Activated T-cell treated with anti-CD3 and anti-CD28 coated beads for 24 hours (primary cell): ENCODE data around the gene TENM4.
A peak's percentile ranks its signal among the peaks of the same experiment; 100 is the strongest.

Experiments
- DNase-seq: peaks from one replicate; pipeline ENCODE4 v3.0.0-alpha.2; 2020; ENCODE audit warnings: low read depth

Gene TENM4

DNA sequence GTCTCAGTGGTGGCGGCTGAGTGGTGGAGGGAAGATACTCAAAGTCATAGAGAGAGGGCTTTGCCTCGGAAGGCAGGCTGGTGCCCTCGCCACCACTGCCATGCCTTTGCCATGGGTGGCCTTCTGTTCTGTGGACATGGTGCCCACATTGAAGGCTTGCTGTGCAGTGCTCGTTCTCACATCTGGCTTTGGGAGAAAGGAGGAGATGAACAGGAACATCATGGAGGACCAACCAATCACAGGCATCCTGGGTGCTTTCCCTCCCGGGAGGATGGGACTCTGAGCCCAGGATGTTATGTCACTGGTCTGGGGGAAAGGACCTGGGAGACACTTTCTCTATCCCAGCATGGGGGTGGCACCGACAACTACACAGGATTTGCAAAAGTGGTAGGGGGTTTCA is 783.8 kb downstream of the TENM4 start:
- no peak for DNase-seq

DNA sequence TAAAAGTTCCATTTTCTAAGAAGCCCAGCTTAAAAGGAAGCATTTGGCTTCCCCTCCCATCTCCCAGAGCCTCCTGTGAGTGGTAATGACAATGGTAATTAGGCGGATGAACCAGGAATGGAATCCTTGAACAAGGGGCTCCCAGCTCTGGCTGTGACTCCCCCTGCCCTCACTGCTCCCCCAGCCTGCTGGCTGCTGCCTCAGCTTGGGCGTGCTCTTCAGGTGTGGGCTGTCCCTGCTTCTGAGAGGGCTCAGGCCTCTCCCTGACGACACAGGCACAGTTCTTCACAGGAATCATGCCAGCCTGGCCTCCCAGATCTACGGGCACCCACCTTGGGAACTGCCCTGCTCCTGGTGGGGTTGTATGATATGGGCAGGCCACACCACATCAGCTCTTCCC is 784.5 kb downstream of the TENM4 start:
- DNase-seq: no peak

DNA sequence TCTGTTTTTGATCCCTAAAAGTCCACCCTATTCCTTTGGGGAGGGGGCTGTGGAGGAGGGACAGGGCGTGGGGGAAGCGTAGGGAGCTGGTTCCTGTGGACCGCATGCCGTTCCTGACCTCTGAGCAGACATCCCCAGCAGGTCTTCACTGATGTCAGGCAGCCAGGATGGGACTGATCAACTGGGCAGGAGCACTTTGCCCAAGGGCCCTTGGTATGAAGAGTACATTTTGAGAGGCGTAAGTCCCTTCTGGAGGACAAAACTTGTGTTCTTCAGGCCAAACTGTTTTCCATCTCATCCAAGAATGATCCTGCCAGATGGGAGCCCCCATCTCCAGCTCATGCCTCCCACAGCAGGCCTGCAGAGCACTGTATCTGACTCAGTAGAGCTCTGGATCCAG is 785.3 kb downstream of the TENM4 start:
- no peak for DNase-seq

DNA sequence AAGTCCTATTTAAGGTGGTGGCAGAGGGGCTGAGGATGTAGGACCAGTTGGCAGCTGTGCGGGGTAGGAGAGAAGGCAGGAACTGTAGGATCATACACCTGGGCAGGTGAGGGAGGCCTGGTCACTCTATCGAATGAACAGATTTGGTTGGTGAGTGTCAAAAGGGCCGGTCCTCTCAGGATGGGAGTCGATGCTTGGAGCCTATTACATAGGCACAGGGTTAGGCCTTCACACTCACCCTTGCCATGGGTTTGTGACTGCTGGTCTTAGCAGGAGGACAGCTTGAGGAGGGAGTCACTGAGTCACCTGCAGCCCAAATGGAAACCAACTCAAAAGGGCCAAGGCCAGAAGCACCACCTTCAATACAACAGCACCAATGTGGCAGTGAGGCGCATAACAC is 786.0 kb downstream of the TENM4 start:
- no peak for DNase-seq

DNA sequence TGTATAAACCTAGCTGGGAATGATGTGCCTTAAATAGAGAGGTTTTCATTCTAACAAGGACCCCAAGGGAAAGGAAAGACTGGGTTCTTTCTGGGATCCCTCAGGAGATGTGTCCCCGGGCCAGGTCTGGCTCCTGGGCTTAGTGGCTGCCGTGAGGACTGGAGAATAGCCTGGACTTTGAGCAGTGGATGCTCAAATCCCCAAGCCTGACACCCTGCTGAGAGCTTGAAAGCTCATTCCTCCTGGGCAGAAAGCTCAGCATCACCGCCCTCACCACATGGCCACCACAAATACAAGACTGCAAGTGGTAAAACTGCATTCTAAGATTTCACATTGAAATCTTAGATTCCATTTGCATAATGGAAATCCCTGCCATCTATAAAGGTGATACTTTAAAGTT is 786.8 kb downstream of the TENM4 start:
- no peak for DNase-seq

DNA sequence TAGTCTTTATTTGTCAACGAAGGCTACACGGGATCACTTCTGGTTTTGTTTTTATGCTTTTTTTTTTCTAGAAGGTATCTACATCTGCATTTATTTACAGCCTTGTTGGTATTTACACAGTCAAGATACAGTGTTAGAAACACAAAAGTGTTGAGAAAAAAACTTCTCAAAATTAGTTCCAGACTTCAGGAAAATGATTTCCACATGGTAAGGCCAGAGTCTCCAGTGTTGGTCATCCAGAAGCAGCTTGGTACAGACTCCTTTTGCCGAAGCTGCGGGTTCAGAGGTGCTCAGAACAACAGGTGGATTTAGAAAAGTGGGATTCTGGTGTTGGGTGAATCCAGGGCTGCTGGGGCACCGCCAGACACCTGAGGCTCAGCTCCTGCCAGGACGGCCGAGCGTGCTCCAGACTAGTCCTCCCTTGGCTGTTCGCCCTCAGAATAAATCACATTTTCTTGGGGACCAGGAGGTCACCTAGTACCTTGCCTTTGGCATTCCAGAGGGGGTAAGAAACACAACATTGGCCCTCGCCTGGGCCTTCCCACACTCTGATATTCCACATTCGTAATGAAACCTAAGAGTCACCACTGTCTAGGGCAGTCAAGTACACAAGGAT is 787.4 kb downstream of the TENM4 start:
- DNase-seq: no peak

DNA sequence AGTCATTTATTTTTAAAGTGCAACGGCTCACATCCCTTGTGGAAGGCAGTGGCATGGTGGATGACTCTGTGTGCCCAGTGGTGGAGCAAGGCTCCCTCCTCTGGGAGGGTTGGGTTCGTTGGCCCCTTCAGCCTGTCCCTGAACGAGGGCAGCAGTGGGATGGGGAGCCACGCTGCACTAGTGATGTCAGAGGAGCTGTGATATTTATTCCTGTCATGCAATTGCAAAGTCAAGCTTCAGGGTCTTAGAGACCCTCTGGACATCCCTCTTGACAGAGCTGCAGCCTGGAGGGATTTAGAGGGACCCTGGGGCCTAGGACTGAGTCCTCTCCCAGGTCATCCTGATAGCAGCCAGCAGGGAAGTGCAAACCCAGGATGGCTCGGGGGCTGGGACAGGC is 788.0 kb downstream of the TENM4 start:
- no peak for DNase-seq

DNA sequence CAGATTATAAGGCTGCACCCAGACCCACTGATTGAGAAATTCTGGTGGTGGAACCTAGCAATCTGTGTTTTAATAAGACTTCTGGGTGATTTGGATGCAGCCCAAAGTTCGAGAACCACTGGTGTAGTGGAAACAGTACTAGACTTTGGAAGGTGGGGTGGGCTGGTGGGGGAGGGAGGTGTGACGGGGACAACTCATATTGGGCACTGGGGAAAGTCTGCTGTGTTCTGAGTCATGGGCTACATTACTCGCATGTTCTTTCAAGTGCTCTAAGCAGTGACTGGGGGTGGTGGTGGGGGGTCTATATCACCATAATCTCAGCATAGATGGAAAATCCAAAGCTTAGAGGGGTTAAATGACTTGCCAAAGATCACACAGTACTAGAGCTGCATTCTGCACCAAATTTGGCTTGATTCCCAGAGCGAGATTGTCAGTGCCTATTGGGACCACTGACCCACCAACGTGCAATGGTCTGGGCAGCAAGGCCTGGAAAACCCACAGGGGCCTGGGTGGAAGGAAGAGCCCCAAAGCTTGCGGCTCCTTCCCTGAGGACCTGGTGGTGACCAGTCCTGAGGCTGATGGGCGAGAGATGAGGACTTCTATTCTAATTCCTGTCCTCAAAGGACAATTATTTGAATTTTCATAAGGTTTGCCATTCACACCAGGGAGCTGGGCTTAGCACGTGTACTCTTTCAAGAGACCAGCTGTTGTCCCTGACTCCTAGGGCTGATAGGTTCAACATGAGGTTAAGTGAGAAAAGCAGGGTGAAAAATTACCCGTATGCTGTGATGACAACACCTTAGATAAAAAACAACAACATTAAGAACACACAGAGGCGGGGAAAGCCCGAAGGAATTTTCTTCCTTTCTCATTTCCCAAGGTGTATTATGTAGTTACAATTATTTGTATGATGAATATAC is 788.6 kb downstream of the TENM4 start:
- peak; percentile 35 for DNase-seq

DNA sequence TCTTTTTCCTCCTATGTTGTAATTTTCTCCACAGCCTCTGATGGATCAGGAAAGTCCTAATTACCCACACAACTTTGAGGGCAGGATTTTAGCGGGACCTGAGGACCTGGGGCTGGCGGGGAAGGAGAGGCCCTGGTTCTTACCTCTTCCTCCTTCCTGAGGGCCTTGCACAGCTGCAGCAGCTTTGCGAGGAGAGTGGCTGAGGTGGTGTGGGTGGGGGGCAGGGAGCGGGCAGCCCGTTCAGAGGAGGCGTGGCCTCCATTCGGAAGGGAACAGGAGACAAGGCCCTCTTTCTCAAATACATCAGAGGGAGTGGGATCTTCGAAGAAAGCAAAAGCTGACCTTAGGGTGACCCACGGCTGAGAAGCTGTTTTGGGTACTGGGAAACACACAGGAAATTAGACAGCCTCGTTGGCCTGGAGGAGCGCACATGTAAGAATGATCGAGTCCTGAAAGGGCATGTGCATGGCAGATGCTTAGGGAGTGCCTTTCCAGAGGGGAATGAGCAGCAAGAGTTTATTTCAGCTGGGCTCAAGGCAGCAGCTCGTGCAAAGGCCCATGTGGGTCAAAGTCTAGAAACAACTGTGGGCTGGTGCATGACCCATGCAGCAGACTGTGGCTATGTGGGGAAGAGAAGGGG is 789.6 kb downstream of the TENM4 start:
- no peak for DNase-seq

DNA sequence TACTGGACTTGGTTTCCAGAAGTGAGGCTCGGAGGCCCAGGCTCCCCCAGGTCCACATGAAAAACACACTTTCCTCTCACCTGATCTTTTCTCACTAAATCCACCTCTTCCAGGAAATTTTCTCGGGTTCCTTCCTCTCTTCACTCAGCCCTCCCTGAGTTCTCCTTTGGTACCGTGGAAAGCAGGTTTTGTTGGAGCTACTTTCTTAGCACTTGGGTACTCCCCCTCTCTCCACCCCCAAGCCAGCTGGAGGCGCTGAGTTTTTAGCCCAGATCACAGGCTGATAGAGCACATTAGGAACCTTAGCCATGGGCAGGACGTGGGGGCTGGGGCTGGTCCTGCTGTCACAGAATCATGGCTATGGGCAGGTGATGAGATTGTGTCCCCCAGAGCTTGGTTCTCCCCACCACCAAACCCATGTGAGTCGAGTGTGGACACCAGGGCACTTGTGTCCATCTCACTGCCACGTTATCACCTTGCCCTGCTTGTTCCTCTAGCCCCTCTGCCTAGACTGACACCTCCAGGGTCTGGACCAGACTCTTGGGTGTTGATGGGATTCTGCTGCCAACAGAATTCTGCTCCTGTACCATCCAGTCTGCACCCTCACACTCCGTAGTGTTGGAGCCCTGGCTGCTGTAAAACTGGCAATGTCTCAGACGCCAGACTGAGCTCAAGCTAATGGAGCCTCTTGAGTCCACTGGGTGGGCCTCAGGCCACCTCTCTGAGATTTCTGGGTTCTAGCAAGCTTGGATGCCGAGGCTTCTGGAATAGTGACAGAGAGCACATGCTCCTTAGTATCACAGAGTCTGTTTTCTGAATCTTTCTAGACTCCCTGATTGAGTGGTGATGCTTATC is 791.2 kb downstream of the TENM4 start:
- DNase-seq: no peak

DNA sequence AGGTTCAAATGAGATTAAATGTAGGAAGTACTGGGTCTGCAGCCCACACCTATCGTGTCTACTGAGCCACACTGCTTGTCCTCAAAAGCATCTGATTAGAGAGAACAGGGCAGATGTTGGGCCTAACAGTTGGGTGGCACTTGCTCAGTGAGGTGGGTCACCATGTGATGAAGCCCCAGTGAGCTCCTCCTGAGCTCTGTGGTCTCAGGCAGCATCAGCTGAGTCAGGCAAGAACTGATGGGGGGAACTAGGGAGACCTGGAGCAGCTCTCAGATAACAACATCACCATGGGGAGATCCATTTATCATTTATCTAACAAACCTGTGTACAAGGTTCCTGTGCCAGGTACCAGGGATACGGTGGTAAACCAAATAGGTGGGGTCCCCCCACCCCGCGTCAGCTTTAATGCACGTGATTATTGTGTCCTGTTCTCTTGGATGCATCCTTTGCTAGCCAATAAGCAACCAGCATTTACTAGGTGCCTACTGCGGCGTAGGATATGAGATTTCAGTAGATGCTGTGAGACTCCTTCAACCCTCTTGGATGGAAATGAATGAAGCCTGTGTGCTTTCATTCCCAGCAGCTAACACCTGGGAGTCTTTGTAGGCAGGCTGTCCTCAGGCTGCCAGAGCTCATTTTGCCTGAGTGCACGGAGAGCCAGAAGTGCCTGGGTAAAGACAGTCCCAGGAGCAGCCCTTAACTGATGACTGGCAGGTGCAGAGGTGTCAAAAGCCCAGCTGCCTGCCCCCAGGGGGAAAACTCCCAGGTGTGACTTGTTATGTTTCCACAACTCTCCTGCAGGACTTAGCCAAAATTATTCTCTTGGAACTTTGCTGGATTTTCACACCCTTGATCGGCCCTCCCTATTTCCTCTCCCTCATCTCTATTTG is 792.6 kb downstream of the TENM4 start:
- no peak for DNase-seq

DNA sequence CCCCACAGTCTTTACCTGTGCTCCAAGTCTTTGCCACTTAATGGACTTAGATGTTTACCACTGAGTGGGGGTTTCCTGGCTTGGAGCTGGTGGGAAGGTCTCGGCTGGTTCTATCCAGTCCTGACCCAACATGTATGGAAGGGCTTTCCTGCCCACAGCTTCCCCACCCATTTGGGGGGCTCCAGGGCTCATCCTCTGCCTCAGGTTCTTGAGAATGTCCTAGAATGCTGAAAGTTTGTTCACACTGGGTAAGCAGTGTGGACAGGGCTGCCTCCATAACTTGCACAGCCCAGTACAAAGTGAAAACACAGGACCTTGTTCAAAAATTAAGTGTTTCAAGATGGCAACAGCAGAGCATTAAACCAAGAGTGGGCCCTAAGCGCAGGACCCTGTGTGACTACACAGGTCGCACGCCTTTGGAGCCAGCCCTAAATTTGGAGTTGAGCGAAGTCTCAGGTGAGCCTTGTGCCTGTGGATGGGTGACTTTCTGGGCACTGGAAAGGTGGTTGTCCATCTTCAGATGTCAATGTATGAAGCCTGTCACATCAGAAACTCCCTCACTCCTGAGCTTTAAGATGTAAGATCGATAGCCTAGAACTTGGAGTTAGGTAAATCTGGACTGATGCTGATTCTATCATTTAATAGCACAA is 793.4 kb downstream of the TENM4 start:
- DNase-seq: no peak

DNA sequence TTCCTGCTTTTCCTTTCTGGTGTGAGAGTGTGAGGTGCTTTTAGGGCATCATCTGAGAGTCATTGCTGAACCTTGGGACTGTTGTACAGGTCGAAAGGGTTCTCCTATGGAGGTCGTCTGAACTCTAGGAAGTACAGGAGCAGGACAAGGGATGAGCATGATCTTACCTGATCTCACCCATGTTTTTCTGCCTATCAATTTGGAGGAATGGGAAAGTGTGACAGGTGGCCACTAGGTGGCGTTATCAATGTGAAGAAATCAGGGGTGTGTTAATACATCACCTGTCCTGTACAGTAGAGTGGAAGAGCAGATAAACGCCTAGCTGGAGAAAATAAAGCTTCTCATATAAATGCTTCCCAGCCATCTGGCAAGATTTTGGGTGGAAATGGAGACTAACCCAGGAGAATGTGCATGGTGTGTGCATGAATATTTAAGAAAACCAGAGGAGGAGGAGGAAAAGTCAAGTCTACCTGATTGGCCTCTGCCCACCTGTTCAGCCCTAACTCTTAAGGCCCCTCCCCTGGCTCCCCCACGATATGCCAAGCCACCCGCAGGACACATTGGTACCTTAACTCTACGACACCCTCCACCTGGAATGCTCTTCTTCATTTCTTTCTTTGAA is 794.2 kb downstream of the TENM4 start:
- DNase-seq: peak; percentile 41

DNA sequence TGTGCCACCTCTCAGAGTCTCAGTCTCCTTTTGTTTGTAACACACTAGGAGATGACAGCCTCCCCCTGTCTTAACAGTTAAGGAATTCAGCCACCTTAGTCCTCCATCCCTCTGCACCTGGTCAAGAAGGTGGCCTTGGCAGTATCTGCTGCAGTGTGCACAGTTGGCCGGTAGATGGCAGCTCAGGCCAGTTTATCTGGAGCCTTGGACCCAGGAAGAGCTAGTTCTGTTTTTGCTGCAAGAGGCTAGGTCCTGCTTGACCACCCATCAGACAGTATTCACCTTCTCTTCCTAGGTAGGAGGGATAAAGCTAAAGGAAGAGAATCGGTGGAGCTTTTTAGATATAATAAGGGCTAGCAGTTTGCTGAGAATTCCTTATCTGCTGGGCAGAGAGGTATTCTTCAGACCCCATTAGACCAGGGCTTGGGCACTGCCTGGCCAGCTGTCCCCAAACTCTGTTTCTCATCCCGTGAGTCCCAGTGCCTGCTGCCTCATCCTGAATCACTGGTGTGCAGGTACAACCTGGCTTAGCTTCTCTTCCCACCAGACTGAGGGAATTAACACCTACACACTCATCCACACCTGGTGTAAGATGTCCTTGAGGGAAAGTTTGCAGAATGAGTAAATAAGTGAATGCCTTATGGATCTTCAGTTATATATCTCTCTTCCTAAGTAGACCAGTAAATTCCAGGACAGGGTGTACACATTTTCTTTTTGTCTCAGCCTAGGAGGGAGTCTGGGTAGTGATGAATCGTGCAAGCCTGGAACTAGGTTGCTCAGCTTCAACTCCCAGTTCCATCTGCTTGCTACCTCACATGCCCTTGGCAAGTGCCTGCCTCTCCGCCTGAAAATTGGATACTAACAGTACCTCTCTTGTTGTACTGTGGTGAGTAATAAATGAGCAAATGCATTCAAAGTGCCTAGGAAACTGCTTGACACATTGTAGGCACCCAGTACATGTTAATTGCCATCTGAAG is 795.3 kb downstream of the TENM4 start:
- DNase-seq: peak; percentile 38

DNA sequence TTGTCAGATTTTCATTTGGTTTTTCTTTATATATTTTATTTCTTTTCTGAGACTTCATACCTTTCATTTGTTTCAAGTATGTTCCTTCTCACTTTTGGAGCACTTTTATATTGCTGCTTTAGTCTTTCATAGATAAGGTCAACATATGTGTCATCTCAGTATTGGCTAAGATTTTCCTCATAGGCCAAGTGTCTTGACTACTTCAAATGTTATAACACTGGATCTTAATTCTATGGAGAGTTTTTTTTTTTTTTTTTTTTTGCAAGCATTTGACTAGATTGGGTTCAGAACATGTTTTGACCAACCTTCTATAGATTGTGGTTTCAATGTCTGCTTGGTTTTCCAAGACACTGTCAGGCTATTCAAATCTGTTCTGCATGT is 797.2 kb downstream of the TENM4 start:
- DNase-seq: no peak

DNA sequence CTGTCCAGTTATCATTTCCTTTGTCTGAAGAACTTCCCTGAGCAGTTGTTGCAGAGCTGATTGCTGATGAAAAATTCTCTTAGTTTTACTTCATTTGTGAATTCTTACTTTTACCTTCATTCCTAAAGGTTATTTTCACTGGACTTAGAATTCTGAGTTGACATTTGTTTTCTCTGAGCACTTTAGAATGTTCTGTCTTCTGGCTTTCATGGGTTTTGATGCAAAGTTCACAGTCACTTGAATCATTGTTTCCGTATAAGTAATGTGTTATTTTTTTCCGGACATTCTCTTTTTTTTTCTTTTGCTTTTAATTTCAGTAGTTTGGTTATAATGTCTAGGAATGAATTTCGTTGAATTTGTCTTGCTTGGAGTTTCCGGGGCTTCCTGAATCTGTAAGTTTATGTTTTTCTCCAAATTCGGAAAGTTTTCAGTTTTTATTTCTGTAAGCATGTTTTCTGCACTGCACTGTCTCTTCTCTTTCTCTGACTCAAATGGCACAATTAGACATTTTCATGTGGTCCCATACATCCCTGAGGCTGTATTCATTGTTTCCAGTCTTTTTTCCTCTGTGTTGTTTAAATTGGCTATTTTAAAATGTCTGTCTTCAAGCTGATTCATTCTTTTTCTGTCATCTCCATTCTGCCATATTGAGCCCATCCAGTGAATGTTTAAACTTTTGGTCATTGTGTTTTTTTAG is 797.7 kb downstream of the TENM4 start:
- DNase-seq: no peak

DNA sequence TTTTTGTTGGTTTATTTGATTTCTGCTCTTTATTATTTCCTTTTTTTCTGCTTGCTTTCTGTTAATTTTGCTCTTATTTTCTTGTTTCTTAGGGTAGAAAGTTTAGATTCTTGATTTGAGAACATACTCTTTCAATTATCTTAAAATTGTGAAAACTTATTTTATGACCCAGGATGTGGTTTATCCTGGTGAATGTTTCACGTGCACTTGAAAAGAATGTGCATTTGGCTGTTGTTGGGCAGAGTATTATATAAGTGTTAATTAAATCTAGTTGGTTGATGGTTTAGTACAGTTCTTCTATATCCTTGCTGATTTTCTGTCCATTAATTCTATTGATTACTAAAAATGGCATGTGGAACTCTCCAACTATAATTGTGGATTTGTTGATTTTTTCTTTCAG is 799.3 kb downstream of the TENM4 start:
- no peak for DNase-seq

DNA sequence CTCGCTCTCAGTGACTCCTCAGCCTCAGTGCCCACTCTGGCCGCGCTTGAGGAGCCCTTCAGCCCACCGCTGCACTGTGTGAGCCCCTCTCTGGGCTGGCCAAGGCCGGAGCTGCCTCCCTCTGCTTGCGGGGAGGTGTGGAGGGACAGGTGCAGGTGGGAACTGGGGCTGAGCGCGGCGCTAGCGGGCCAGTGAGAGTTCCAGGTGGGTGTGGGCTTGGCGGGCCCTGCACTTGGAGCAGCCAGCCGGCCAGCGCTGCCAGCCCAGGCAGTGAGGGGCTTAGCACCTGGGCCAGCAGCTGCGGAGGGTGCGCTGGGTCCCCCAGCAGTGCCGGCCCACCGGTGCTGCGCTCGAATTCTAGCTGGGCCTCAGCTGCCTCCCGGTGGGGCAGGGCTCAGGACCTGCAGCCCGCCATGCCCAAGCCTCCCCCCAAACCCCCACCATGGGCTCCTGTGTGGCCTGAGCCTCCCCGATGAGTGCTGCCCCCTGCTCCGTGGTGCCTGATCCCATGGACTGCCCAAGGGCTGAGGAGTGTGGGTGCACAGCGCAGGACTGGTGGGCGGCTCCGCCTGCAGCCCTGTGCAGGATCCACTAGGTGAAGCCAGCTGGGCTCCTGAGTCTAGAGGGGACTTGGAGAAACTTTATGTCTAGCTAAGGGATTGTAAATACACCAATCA is 802.0 kb downstream of the TENM4 start:
- DNase-seq: no peak
